Left ventricle myocardium inferior (tissue), 1 donor: Measurements from ENCODE around the gene RPS27L. TPM values are rescaled to one million over a fixed set of nuclear protein-coding genes. Genes with fewer than 3 reads are reported as not detected.

Experiments used
- DNase-seq: peaks from one replicate; pipeline ENCODE4 v3.0.0-alpha.2; 2020
- H3K27ac ChIP-seq: fragments of 200-600 bp; replicated peaks from 2 replicates; pipeline ENCODE4 v1.8.0; 2021
- H3K27me3 ChIP-seq: fragments of 200-600 bp; 2 replicates; pipeline ENCODE4 v1.8.0; 2021; ENCODE audit warnings: low read depth
- H3K36me3 ChIP-seq: fragments of 200-600 bp; 2 replicates; pipeline ENCODE4 v1.8.0; 2021
- H3K4me1 ChIP-seq: fragments of 200-600 bp; 2 replicates; pipeline ENCODE4 v1.8.0; 2021
- H3K4me3 ChIP-seq: fragments of 200-600 bp; 2 replicates; pipeline ENCODE4 v1.8.0; 2021; ENCODE audit warnings: mild to moderate bottlenecking, moderate library complexity
- H3K9me3 ChIP-seq: fragments of 200-600 bp; replicated peaks from 2 replicates; pipeline ENCODE4 v1.8.0; 2021
- intact Hi-C: fragments of 100-400 bp; cut with micrococcal nuclease; formaldehyde crosslinking; loops from one replicate; pipeline ENCODE4 v1.11.0; 2022
- total RNA-seq: library from RNA; stranded (reverse); fragmentation: NEBNext Ultra II Directional; extraction: Animal tissue kit (Norgen Biotek cat#: 25700); gene quantifications from one replicate; pipeline ENCODE4 v1.2.1, GENCODE V29; 2021
- TF ChIP-seq, protein P1 (sequence below): fragments of 200-600 bp; IDR thresholded peaks from 2 replicates; pipeline ENCODE4 v1.8.0; 2021; ENCODE audit warnings: antibody characterized with exemption, mild to moderate bottlenecking, borderline replicate concordance
- donor health status: DM: no; HTN: yes; CAD: no; lungs with severe emphysema.

RPS27L gene
- total RNA-seq, 1 donor from 2014 or later = 165 TPM

DNA sequence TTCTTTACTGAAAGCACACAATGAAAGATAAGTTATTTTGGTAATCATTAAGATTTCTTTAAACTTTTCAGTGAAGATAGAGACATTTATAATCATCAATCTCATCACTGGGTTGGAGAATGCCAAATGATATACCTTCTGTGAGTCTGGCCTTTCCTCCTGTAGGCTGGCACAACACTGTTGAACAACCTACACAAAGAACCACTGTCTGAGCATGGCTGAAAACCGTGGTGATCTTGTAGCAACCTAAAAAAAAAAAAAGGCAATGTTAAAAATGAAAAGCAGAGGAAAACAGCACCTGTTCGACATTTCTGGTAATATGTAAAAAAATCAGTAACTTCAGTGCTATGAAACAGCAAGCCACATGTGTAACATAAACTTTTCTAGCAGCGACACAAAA is 1.8 kb downstream of the RPS27L start:
- no peak for DNase-seq
- H3K9me3 ChIP-seq = no peaks in the 10 kb centered on the region
- TF ChIP-seq, protein P1, sequence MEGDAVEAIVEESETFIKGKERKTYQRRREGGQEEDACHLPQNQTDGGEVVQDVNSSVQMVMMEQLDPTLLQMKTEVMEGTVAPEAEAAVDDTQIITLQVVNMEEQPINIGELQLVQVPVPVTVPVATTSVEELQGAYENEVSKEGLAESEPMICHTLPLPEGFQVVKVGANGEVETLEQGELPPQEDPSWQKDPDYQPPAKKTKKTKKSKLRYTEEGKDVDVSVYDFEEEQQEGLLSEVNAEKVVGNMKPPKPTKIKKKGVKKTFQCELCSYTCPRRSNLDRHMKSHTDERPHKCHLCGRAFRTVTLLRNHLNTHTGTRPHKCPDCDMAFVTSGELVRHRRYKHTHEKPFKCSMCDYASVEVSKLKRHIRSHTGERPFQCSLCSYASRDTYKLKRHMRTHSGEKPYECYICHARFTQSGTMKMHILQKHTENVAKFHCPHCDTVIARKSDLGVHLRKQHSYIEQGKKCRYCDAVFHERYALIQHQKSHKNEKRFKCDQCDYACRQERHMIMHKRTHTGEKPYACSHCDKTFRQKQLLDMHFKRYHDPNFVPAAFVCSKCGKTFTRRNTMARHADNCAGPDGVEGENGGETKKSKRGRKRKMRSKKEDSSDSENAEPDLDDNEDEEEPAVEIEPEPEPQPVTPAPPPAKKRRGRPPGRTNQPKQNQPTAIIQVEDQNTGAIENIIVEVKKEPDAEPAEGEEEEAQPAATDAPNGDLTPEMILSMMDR = no peak
- peaks cover 47% of the 10 kb centered on the region for H3K36me3 ChIP-seq
- no peaks in the 10 kb centered on the region for H3K27me3 ChIP-seq
- H3K4me3 ChIP-seq = peak overlapping the region; percentile 78
- H3K4me1 ChIP-seq = peaks cover 65% of the 10 kb centered on the region
- intact Hi-C loops = loop anchor here (10.0 kb wide), 1 partner anchor 119 kb away; the partner anchor contains the start of gene APH1B
- peak overlapping the region; percentile 97 for H3K27ac ChIP-seq

DNA sequence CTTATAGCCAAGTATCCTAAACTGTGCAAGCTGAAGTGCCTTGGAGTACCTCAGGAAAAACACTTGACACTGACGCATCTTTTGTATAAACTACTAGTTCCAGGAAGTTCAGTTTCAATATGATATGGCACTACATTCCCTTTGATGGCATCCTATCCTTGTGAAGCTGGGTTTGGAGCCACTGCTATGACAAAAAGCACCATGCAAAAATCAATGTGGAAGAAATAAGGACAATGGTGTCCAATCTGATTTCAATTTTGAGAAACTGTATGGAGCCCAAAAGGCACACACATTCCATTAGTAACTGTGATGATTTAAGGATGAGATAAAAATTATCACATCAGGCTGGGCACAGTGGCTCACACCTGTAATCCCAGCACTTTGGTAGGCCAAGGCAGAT is 5.6 kb downstream of the RPS27L start:
- Histone ChIP-seq H3K27ac (no peak overlapping the region), H3K4me1 (peaks cover 56% of the 10 kb centered on the region), H3K27me3 (no peaks in the 10 kb centered on the region), H3K36me3 (peaks cover 67% of the 10 kb centered on the region), H3K4me3 (no peak overlapping the region), H3K9me3 (no peaks in the 10 kb centered on the region)
- intact Hi-C loops = loop anchor here (10.0 kb wide), 1 partner anchor 123 kb away; the partner anchor contains the start of gene APH1B
- TF ChIP-seq, protein P1 = no peak
- no peak for DNase-seq

DNA sequence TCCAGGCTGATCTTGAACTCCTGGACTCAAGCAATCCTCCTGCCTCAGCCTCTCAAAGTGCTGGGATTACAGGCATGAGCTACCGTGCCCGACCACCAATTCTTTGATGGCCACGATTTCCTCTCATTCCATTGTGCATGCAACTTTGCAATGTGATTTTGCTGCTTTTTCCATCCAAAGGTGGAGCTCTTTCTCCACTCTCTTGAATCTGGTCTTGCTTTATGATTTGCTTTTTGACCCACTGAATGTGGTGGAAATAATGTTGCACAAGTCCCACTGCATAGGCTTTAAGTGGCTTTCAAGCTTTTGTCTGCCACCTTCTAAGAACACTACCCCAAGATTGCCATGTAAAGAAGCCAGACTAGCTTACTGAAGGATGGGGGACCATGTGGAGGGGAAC is 10.6 kb downstream of the RPS27L start:
- intact Hi-C loops = no loop called here
- Histone ChIP-seq H3K36me3 (peaks cover 36% of the 10 kb centered on the region), H3K27ac (no peak overlapping the region), H3K9me3 (no peaks in the 10 kb centered on the region), H3K4me3 (no peak overlapping the region), H3K27me3 (no peaks in the 10 kb centered on the region), H3K4me1 (peaks cover 17% of the 10 kb centered on the region)
- no peak for DNase-seq
- TF ChIP-seq, protein P1 = no peak

DNA sequence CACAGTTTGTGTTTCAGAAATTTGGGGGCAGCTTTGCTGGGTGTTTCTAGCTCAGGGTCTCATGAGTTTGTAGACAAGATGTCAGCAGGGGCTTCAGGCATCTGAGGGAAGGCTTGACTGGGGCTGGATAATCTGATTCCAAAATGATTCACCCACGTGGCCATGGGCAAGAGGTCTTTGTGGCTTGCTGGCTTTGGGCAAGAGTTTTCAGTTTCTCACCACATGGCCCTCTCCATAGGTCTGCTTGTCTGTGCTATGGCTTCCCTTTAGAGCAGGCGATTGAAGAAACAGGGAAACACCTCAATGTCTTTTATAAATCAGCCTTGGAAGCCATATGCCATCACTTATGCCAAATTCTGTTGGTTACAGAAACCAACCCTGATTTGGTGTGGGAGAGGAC is 11.9 kb downstream of the RPS27L start:
- Histone ChIP-seq H3K27me3 (no peaks in the 10 kb centered on the region), H3K4me3 (no peak overlapping the region), H3K4me1 (peaks cover 6% of the 10 kb centered on the region), H3K27ac (no peak overlapping the region), H3K36me3 (peaks cover 32% of the 10 kb centered on the region), H3K9me3 (no peaks in the 10 kb centered on the region)
- TF ChIP-seq, protein P1 = no peak
- intact Hi-C loops = no loop called here
- no peak for DNase-seq

DNA sequence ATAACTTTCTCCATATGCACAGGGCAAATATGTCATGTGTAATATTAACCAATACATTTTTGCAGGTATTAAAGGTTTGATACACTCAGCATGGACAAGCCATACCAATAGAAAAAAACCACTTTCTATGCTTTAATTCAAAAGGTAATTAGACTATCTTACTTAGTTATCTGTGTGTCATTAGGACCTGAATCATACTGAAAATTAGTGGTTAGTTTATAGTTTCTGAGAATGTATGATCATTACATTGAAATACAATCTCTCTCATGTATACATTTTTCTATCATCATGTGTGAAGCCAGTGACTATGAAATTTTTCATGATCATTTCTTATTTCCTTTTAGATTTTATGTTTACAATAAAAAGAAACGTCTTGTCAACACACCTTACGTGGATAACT is 16.3 kb downstream of the RPS27L start:
- H3K36me3 ChIP-seq = peaks cover 12% of the 10 kb centered on the region
- no peak overlapping the region for H3K4me3 ChIP-seq
- no peaks in the 10 kb centered on the region for H3K4me1 ChIP-seq
- H3K27ac ChIP-seq = no peak overlapping the region
- DNase-seq = no peak
- H3K27me3 ChIP-seq = no peaks in the 10 kb centered on the region
- intact Hi-C loops = no loop called here
- TF ChIP-seq, protein P1 = no peak
- no peaks in the 10 kb centered on the region for H3K9me3 ChIP-seq

DNA sequence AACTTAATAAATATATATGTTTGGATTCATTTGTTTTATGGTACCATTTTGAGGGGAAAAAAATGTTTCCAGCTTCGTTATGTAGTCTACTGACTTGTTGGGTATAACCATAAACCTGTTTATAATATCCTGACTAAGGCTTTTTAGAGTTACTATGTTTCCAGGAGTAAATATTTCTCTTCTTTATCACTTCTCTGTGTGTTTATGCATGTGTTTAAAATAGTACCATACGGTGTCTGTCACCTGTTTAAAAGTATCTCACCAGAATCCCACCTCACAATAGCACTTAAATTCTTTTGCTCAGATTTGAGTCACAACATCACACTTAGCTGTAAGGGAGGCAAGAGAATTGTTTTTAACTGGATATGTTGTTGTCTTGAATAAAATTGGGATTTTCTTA is 20.5 kb downstream of the RPS27L start:
- intact Hi-C loops = no loop called here
- DNase-seq = no peak
- Histone ChIP-seq H3K27ac (no peak overlapping the region), H3K4me3 (no peak overlapping the region), H3K27me3 (no peaks in the 10 kb centered on the region), H3K4me1 (no peaks in the 10 kb centered on the region), H3K9me3 (no peaks in the 10 kb centered on the region), H3K36me3 (peaks cover 5% of the 10 kb centered on the region)
- TF ChIP-seq, protein P1 = no peak
